Activated CD4-positive, alpha-beta memory T cell treated with anti-CD3 and anti-CD28 coated beads, Interleukin-2, amount 10 ng/mL, durations not matched to agents 7 days and 5 days (primary cell): ENCODE measurements around the gene SAP30BP. TPM values are rescaled to one million over a fixed set of nuclear protein-coding genes. Genes with fewer than 3 reads are reported as not detected.

ENCODE experiments used
- CTCF ChIA-PET: fragments of 350-600 bp; sonication (Branson Sonifier 250); formaldehyde crosslinking; loops from one replicate; lab custom pipeline; 2021; ENCODE audit warnings: antibody characterized with exemption, inconsistent platforms; lab: Charles Lee
- POLR2A ChIA-PET: fragments of 350-600 bp; sonication (Branson Sonifier 250); formaldehyde crosslinking; loops from one replicate; lab custom pipeline; 2021; ENCODE audit warnings: antibody characterized with exemption; lab: Charles Lee
- DNase-seq: peaks from one replicate; pipeline ENCODE4 v3.0.0-alpha.2; 2020
- H3K27ac Mint-ChIP-seq: one replicate; pipeline ENCODE4 v1.8.0; 2021; ENCODE audit warnings: mild to moderate bottlenecking, mixed read lengths
- H3K27me3 Mint-ChIP-seq: one replicate; pipeline ENCODE4 v1.8.0; 2021; ENCODE audit warnings: mixed read lengths
- H3K36me3 Mint-ChIP-seq: one replicate; pipeline ENCODE4 v1.8.0; 2021; ENCODE audit warnings: low read depth, mixed read lengths
- H3K4me1 Mint-ChIP-seq: one replicate; pipeline ENCODE4 v1.8.0; 2021; ENCODE audit warnings: mixed read lengths
- H3K4me3 Mint-ChIP-seq: one replicate; pipeline ENCODE4 v1.8.0; 2021; ENCODE audit warnings: mild to moderate bottlenecking, mixed read lengths
- H3K9me3 Mint-ChIP-seq: one replicate; pipeline ENCODE4 v1.8.0; 2021; ENCODE audit warnings: mixed read lengths
- total RNA-seq, 2 experiments: library from RNA; stranded (reverse); gene quantifications; one replicate each; pipeline ENCODE4 v1.2.3, GENCODE V29; 2021

The SAP30BP gene
- total RNA-seq, 2 experiments from 2014 or later, result 87.2 to 89.6 TPM

GRCh38 chr17:75627094-75627493 lies 40.0 kb upstream of the SAP30BP start:
- POLR2A ChIA-PET, result no interaction called here
- no peak overlapping the region for H3K27ac Mint-ChIP-seq

GRCh38 chr17:75628425-75628824 lies 38.7 kb upstream of the SAP30BP start:
- POLR2A ChIA-PET, result interaction anchor here (1.5 kb wide), 1 partner anchor 125 kb away, joined by 3 read pairs; no protein-coding TSS in a partner anchor
- no peak overlapping the region for H3K27ac Mint-ChIP-seq
- no peaks in the 10 kb centered on the region for H3K4me1 Mint-ChIP-seq
- H3K27me3 Mint-ChIP-seq, result no peaks in the 10 kb centered on the region
- no peak overlapping the region for H3K4me3 Mint-ChIP-seq
- no peak for DNase-seq
- CTCF ChIA-PET, result interaction anchor here (0.8 to 7.7 kb wide), 3 partner anchors 27 to 125 kb away, joined by 3 to 149 read pairs (median 11); no protein-coding TSS in a partner anchor
- H3K36me3 Mint-ChIP-seq, result no peaks in the 10 kb centered on the region
- H3K9me3 Mint-ChIP-seq, result no peaks in the 10 kb centered on the region

More at GRCh38 chr17:75627094-75627493, 40.0 kb upstream of the SAP30BP start:
- no peaks in the 10 kb centered on the region for H3K4me1 Mint-ChIP-seq
- no peak for DNase-seq
- H3K4me3 Mint-ChIP-seq, result no peak overlapping the region
- CTCF ChIA-PET, result no interaction called here
- H3K9me3 Mint-ChIP-seq, result no peaks in the 10 kb centered on the region
- H3K27me3 Mint-ChIP-seq, result no peaks in the 10 kb centered on the region
- H3K36me3 Mint-ChIP-seq, result no peaks in the 10 kb centered on the region

GRCh38 chr17:75629157-75629556 lies 38.0 kb upstream of the SAP30BP start:
- no peak overlapping the region for H3K4me3 Mint-ChIP-seq
- no peak for DNase-seq
- CTCF ChIA-PET, result interaction anchor here (0.6 to 7.7 kb wide), 5 partner anchors 9 to 196 kb away, joined by 3 to 149 read pairs (median 4); no protein-coding TSS in a partner anchor
- H3K4me1 Mint-ChIP-seq, result no peaks in the 10 kb centered on the region
- H3K9me3 Mint-ChIP-seq, result no peaks in the 10 kb centered on the region
- no peaks in the 10 kb centered on the region for H3K36me3 Mint-ChIP-seq
- POLR2A ChIA-PET, result interaction anchor here (1.5 kb wide), 1 partner anchor 124 kb away, joined by 3 read pairs; no protein-coding TSS in a partner anchor
- no peak overlapping the region for H3K27ac Mint-ChIP-seq
- H3K27me3 Mint-ChIP-seq, result no peaks in the 10 kb centered on the region

GRCh38 chr17:75630071-75630917 lies 36.8 kb upstream of the SAP30BP start:
- no peaks in the 10 kb centered on the region for H3K36me3 Mint-ChIP-seq
- no peak overlapping the region for H3K27ac Mint-ChIP-seq
- H3K27me3 Mint-ChIP-seq, result no peaks in the 10 kb centered on the region
- ChIA-PET CTCF (interaction anchor here (1.2 to 7.7 kb wide), 4 partner anchors 10 to 123 kb away, joined by 4 to 149 read pairs (median 8); no protein-coding TSS in a partner anchor), POLR2A (no interaction called here)
- no peaks in the 10 kb centered on the region for H3K9me3 Mint-ChIP-seq
- no peak for DNase-seq
- no peaks in the 10 kb centered on the region for H3K4me1 Mint-ChIP-seq
- no peak overlapping the region for H3K4me3 Mint-ChIP-seq

- H3K27ac Mint-ChIP-seq, result no peak overlapping the region
- H3K4me1 Mint-ChIP-seq, result no peaks in the 10 kb centered on the region
- no peak overlapping the region for H3K4me3 Mint-ChIP-seq
- no peak for DNase-seq
- no peaks in the 10 kb centered on the region for H3K36me3 Mint-ChIP-seq
- no peaks in the 10 kb centered on the region for H3K9me3 Mint-ChIP-seq
- POLR2A ChIA-PET, result no interaction called here
- H3K27me3 Mint-ChIP-seq, result no peaks in the 10 kb centered on the region
- CTCF ChIA-PET, result interaction anchor here (4.4 to 7.7 kb wide), 2 partner anchors 13 to 117 kb away, joined by 75 to 149 read pairs; a partner anchor contains a TSS
Measured at GRCh38 chr17:75631353-75631752, 35.8 kb upstream of the SAP30BP start.

- CTCF ChIA-PET, result interaction anchor here (0.6 to 7.7 kb wide), 51 partner anchors 8 to 343 kb away, joined by 3 to 149 read pairs (median 5); partner anchors contain the start of genes GALK1, GRB2, LLGL2 and RECQL5
- Mint-ChIP-seq H3K36me3 (no peaks in the 10 kb centered on the region), H3K4me3 (no peak overlapping the region), H3K4me1 (no peaks in the 10 kb centered on the region), H3K9me3 (no peaks in the 10 kb centered on the region), H3K27me3 (no peaks in the 10 kb centered on the region), H3K27ac (no peak overlapping the region)
- DNase-seq, result no peak
- POLR2A ChIA-PET, result interaction anchor here (1.0 to 1.2 kb wide), 3 partner anchors 9 to 148 kb away, joined by 3 read pairs; partner anchors contain the start of genes RECQL5 and SAP30BP
Measured at GRCh38 chr17:75632428-75632827, 34.7 kb upstream of the SAP30BP start.

GRCh38 chr17:75632863-75633485 lies 34.2 kb upstream of the SAP30BP start, which contains the start of gene SMIM5:
Gene SMIM5, plus strand, starts transcription at chr17:75633434. Its CDS starts 6,768 bp downstream, at chr17:75640202.
- Mint-ChIP-seq H3K27ac (no peak within 1 kb of the TSS), H3K4me3 (no peak within 1 kb of the TSS), H3K9me3 (no peaks in the 10 kb centered on the region), H3K36me3 (no peaks in the 10 kb centered on the region), H3K27me3 (no peaks in the 10 kb centered on the region), H3K4me1 (no peaks in the 10 kb centered on the region)
- POLR2A ChIA-PET, result interaction anchor here (1.0 to 1.2 kb wide), 4 partner anchors 8 to 147 kb away, joined by 3 read pairs; partner anchors contain the start of genes RECQL5 and SAP30BP
- peak; percentile 84 for DNase-seq
- CTCF ChIA-PET, result interaction anchor here (0.6 to 7.7 kb wide), 53 partner anchors 9 to 344 kb away, joined by 3 to 149 read pairs (median 5); partner anchors contain the start of genes GALK1, GRB2, LLGL2 and RECQL5

GRCh38 chr17:75633486-75634375 lies 33.4 kb upstream of the SAP30BP start:
- no peak overlapping the region for H3K27ac Mint-ChIP-seq

GRCh38 chr17:75634376-75634740 lies 32.8 kb upstream of the SAP30BP start:
- Mint-ChIP-seq H3K4me1 (no peaks in the 10 kb centered on the region), H3K27me3 (no peaks in the 10 kb centered on the region), H3K9me3 (no peaks in the 10 kb centered on the region), H3K4me3 (no peak overlapping the region), H3K27ac (no peak overlapping the region), H3K36me3 (no peaks in the 10 kb centered on the region)
- DNase-seq, result no peak
- CTCF ChIA-PET, result interaction anchor here (0.5 to 7.7 kb wide), 16 partner anchors 10 to 321 kb away, joined by 3 to 149 read pairs (median 11); a partner anchor contains a TSS
- POLR2A ChIA-PET, result interaction anchor here (0.8 to 1.4 kb wide), 2 partner anchors 114 to 119 kb away, joined by 4 read pairs; no protein-coding TSS in a partner anchor

More at GRCh38 chr17:75633486-75634375, 33.4 kb upstream of the SAP30BP start:
- ChIA-PET POLR2A (interaction anchor here (0.8 to 1.4 kb wide), 6 partner anchors 7 to 146 kb away, joined by 3 to 4 read pairs (median 3); partner anchors contain the start of genes RECQL5 and SAP30BP), CTCF (interaction anchor here (0.5 to 7.7 kb wide), 40 partner anchors 9 to 321 kb away, joined by 3 to 149 read pairs (median 6); partner anchors contain the start of genes GALK1, GRB2 and TSEN54)
- H3K4me1 Mint-ChIP-seq, result no peaks in the 10 kb centered on the region
- peak; percentile 57 for DNase-seq
- no peak overlapping the region for H3K4me3 Mint-ChIP-seq
- H3K36me3 Mint-ChIP-seq, result no peaks in the 10 kb centered on the region
- no peaks in the 10 kb centered on the region for H3K9me3 Mint-ChIP-seq
- H3K27me3 Mint-ChIP-seq, result no peaks in the 10 kb centered on the region

- CTCF ChIA-PET, result interaction anchor here (1.6 to 7.7 kb wide), 9 partner anchors 9 to 208 kb away, joined by 3 to 149 read pairs (median 23); a partner anchor contains a TSS
- H3K27ac Mint-ChIP-seq, result no peak overlapping the region
- POLR2A ChIA-PET, result interaction anchor here (1.4 kb wide), 1 partner anchor 119 kb away, joined by 4 read pairs; no protein-coding TSS in a partner anchor
- no peaks in the 10 kb centered on the region for H3K27me3 Mint-ChIP-seq
- no peak for DNase-seq
- no peaks in the 10 kb centered on the region for H3K9me3 Mint-ChIP-seq
- H3K4me1 Mint-ChIP-seq, result no peaks in the 10 kb centered on the region
- H3K36me3 Mint-ChIP-seq, result no peaks in the 10 kb centered on the region
- no peak overlapping the region for H3K4me3 Mint-ChIP-seq
Measured at GRCh38 chr17:75634754-75635609, 32.2 kb upstream of the SAP30BP start.
